SU-DHL-6 (cell line): ENCODE data around the gene COL20A1.

Experiments
- H2AFZ ChIP-seq: fragments of 200-600 bp; sonication (generic); 2 replicates; pipeline ENCODE4 v1.6.1; 2014; ENCODE audit warnings: low read depth, mild to moderate bottlenecking, moderate library complexity, mixed read lengths, antibody characterized with exemption, low read length; ENCODE audit not compliant: severe bottlenecking
- H3F3A ChIP-seq: fragments of 200-600 bp; shearing (Covaris generic); 2 replicates; pipeline ENCODE4 v1.6.0; 2016; ENCODE audit warnings: antibody characterized with exemption, mild to moderate bottlenecking; ENCODE audit not compliant: insufficient read depth
- H3K27ac ChIP-seq: fragments of 200-600 bp; sonication (generic); 2 replicates; pipeline ENCODE4 v1.5.1; 2016; ENCODE audit warnings: low read depth, mild to moderate bottlenecking, low read length, moderate library complexity, mixed read lengths
- H3K27me3 ChIP-seq: fragments of 200-600 bp; sonication (generic), shearing (Covaris generic); 2 replicates; pipeline ENCODE4 v1.6.0; 2014; ENCODE audit warnings: mild to moderate bottlenecking, low read length
- H3K36me3 ChIP-seq: fragments of 200-600 bp; sonication (generic); 2 replicates; pipeline ENCODE4 v1.6.1; 2014; ENCODE audit warnings: mild to moderate bottlenecking, low read length, mixed read lengths
- H3K4me2 ChIP-seq: fragments of 300-600, 200-600 bp; shearing (Covaris generic), sonication (generic); 2 replicates; pipeline ENCODE4 v1.6.0; 2014; ENCODE audit warnings: low read length, low read depth, mild to moderate bottlenecking; ENCODE audit not compliant: poor library complexity, severe bottlenecking
- H3K4me3 ChIP-seq: fragments of 200-600 bp; sonication (generic); 2 replicates; pipeline ENCODE4 v1.5.1; 2014; ENCODE audit warnings: antibody characterized with exemption, low read length, mild to moderate bottlenecking, mixed read lengths; ENCODE audit not compliant: insufficient read depth, poor library complexity, severe bottlenecking
- H3K79me2 ChIP-seq: fragments of 200-600 bp; sonication (generic); 2 replicates; pipeline ENCODE4 v1.6.1; 2014; ENCODE audit warnings: mild to moderate bottlenecking, low read length, moderate library complexity; ENCODE audit not compliant: insufficient read depth
- H3K9ac ChIP-seq: fragments of 200-600 bp; sonication (generic); 2 replicates; pipeline ENCODE4 v1.7.0; 2014; ENCODE audit warnings: mild to moderate bottlenecking, low read length
- H3K9me2 ChIP-seq: fragments of 200-600 bp; sonication (generic); replicated peaks from 2 replicates; pipeline ENCODE4 v1.6.1; 2014; ENCODE audit warnings: low read length; ENCODE audit not compliant: insufficient read depth
- H3K9me3 ChIP-seq: fragments of 200-600 bp; sonication (generic); 2 replicates; pipeline ENCODE4 v1.6.1; 2014; ENCODE audit warnings: low read length, mixed read lengths; ENCODE audit not compliant: insufficient read depth
- H4K20me1 ChIP-seq: fragments of 200-600 bp; sonication (generic); 2 replicates; pipeline ENCODE4 v1.6.1; 2014; ENCODE audit warnings: low read depth, mild to moderate bottlenecking, antibody characterized with exemption, low read length, moderate library complexity, mixed read lengths
- CTCF ChIP-seq: fragments of 200-600 bp; sonication (generic); IDR thresholded peaks from one replicate; pipeline ENCODE4 v1.5.1; 2017; ENCODE audit warnings: antibody characterized with exemption, mild to moderate bottlenecking, low read length, moderate library complexity; ENCODE audit not compliant: insufficient read depth, poor library complexity, severe bottlenecking
- EZH2phosphoT487 ChIP-seq: fragments of 200-600 bp; sonication (generic), shearing (Covaris generic); conservative IDR thresholded peaks from 2 replicates; pipeline ENCODE4 v1.6.1; 2018; ENCODE audit warnings: mild to moderate bottlenecking, antibody characterized with exemption, low read length, moderate library complexity, mixed read lengths

The COL20A1 gene

GRCh38 chr20:63356931-63357879, 64.2 kb downstream of the COL20A1 start:
- H2AFZ ChIP-seq, result no peak overlapping the region
- no peaks in the 10 kb centered on the region for H3K9me2 ChIP-seq
- H3K9ac ChIP-seq, result no peak overlapping the region
- H3K79me2 ChIP-seq, result no peaks in the 10 kb centered on the region
- H3F3A ChIP-seq, result no peaks in the 10 kb centered on the region
- H3K36me3 ChIP-seq, result no peaks in the 10 kb centered on the region
- no peak overlapping the region for H3K4me3 ChIP-seq
- H3K4me2 ChIP-seq, result no peak overlapping the region
- no peak overlapping the region for H3K27ac ChIP-seq
- H3K9me3 ChIP-seq, result no peaks in the 10 kb centered on the region
- H4K20me1 ChIP-seq, result no peaks in the 10 kb centered on the region
- no peaks in the 10 kb centered on the region for H3K27me3 ChIP-seq
- TF ChIP-seq EZH2phosphoT487 (no peak), CTCF (no peak)

DNA sequence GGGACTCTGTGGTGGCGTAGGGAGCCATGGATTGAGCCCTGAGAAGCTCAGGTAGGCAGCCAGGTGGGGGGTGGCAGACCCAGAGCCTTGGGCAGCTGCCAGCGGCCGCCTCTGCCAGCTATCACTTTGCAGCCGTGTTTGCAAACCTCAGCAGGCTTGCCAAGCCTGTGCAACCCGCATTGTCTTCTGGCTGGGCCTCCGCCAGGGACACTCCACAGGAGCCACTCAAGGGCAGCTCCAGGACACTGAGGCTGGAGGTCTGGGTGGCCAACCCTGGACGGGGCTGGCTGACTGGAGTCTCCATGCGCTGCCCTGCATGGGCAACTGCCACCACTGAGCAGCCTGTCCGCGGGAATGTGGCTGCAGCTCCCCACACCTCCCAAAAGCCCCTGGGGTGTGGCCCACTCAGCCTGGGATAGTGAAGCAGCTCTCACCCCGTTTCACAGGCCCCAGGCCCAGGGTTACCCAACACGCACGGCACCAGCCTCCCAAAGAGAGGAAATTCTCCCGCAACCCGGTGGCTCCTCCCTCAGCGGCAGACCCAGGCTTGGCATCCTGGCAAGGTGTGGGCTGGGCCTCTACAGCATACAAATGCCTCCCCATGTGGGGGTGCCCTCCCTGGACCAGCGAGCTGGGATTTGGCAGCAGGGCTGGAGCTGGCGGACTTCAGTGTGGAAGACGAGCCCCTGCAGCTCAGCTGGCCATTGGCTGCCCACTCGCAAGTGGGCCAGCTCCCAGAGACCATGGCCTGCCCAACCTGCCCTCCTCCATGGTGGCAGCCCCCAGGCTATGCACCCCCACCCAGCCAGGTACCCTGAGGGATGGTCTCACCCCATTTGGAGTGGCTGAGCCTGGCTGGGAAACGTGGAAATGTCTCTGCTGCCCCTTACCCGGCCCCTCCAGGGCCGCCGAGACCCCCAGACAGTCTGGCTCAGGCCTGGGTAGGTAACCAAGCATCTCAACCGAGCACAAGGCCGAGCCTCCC, 65.2 kb downstream of the COL20A1 start:
- no peaks in the 10 kb centered on the region for H3K9me2 ChIP-seq
- H2AFZ ChIP-seq, result no peak overlapping the region
- H3K27ac ChIP-seq, result no peak overlapping the region

More for the DNA sequence above, 65.2 kb downstream of the COL20A1 start:
- Histone ChIP-seq H3K9me3 (no peaks in the 10 kb centered on the region), H3K4me2 (no peak overlapping the region), H3K9ac (no peak overlapping the region), H4K20me1 (no peaks in the 10 kb centered on the region), H3K4me3 (no peak overlapping the region), H3K27me3 (no peaks in the 10 kb centered on the region), H3K36me3 (no peaks in the 10 kb centered on the region), H3K79me2 (no peaks in the 10 kb centered on the region), H3F3A (no peaks in the 10 kb centered on the region)
- TF ChIP-seq CTCF (no peak), EZH2phosphoT487 (no peak)
